ENCODE measurements around the gene FAM53A.
A peak's percentile ranks its signal among the peaks of the same experiment; 100 is the strongest.

The FAM53A gene

DNA sequence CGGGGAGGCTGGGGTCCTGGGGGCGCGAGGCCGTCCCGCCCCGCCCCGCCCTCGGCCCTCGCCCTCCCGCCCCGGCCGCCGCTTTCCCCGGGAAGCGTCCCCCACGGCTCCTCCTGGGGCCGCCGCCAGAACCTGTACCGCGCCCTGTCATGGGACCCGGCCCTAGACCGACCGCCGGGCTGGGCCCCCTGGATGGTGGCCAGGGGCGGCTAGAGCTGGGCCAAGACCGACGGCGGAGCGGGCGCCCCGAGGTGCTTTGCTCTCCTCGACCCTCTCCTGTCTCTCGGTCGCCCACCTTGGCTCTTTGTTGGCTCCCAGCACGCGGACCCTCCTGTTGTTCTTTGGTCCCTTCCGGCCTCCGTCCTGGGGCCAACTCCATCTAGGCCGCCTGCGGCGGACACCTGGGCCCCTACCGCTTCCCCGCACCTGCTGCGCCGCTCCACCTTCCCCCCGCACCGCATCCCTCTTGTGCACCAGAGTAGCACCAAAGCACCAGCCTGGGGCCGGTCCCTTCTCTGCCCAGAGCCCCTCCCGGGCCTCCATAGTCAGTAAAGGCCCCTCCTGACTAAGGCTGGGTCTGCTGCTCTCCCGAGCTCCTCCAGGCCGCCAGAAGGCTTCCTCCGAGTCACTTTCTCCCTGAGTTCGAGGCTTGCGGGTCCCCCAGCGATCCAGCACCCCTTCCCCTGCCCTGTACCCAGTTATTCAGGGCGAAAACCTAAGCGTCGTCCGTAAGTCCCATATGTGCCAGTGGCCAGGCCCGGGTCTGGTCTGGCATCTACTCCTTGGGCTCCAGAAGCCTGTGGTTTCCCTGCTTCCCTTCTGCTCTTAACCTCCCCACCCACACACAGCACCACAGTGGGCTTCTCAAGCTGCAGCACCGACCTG, 37.8 kb upstream of the FAM53A start:
- Histone ChIP-seq H3K36me3 (peaks cover 48% of the 10 kb centered on the region), H3K4me3 (ENCODE audit: low read depth, low read length) (peak overlapping the region; percentile 89), H3K27me3 (no peaks in the 10 kb centered on the region), H3K9me3 (no peaks in the 10 kb centered on the region), H3K4me1 (no peaks in the 10 kb centered on the region)
- DNase-seq = no peak
- TF ChIP-seq, protein P1, sequence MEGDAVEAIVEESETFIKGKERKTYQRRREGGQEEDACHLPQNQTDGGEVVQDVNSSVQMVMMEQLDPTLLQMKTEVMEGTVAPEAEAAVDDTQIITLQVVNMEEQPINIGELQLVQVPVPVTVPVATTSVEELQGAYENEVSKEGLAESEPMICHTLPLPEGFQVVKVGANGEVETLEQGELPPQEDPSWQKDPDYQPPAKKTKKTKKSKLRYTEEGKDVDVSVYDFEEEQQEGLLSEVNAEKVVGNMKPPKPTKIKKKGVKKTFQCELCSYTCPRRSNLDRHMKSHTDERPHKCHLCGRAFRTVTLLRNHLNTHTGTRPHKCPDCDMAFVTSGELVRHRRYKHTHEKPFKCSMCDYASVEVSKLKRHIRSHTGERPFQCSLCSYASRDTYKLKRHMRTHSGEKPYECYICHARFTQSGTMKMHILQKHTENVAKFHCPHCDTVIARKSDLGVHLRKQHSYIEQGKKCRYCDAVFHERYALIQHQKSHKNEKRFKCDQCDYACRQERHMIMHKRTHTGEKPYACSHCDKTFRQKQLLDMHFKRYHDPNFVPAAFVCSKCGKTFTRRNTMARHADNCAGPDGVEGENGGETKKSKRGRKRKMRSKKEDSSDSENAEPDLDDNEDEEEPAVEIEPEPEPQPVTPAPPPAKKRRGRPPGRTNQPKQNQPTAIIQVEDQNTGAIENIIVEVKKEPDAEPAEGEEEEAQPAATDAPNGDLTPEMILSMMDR (IDR thresholded peaks at IDR 0.05; ENCODE audit: low read depth, low read length) = no peak

GRCh38 chr4:1721003-1721665, 37.0 kb upstream of the FAM53A start, which contains the start of the genes TACC3 and TMEM129:
TSS of gene TACC3 (plus strand) at chr4:1721521. CDS start at chr4:1723422, 1,901 bp downstream.
TSS of gene TMEM129 (minus strand) at chr4:1721323. CDS start at chr4:1720837, 486 bp downstream.
- H3K9me3 ChIP-seq = no peaks in the 10 kb centered on the region
- peak; percentile 94 for DNase-seq
- H3K4me3 ChIP-seq (ENCODE audit: low read depth, low read length) = peak within 1 kb of the TSS; percentile 89
- H3K27me3 ChIP-seq = no peaks in the 10 kb centered on the region
- TF ChIP-seq, protein P1 (IDR thresholded peaks at IDR 0.05; ENCODE audit: low read depth, low read length) = no peak
- no peaks in the 10 kb centered on the region for H3K4me1 ChIP-seq
- peaks cover 43% of the 10 kb centered on the region for H3K36me3 ChIP-seq

GRCh38 chr4:1720163-1720983, 36.3 kb upstream of the FAM53A start:
- Histone ChIP-seq H3K4me3 (ENCODE audit: low read depth, low read length) (peak overlapping the region; percentile 89), H3K9me3 (no peaks in the 10 kb centered on the region), H3K27me3 (no peaks in the 10 kb centered on the region), H3K36me3 (peaks cover 35% of the 10 kb centered on the region), H3K4me1 (no peaks in the 10 kb centered on the region)
- TF ChIP-seq, protein P1 (IDR thresholded peaks at IDR 0.05; ENCODE audit: low read depth, low read length) = no peak
- peak; percentile 53 for DNase-seq

GRCh38 chr4:1718095-1718850, 34.2 kb upstream of the FAM53A start:
- H3K36me3 ChIP-seq = peaks cover 28% of the 10 kb centered on the region
- no peak for DNase-seq

More at GRCh38 chr4:1718095-1718850, 34.2 kb upstream of the FAM53A start:
- TF ChIP-seq, protein P1 (IDR thresholded peaks at IDR 0.05; ENCODE audit: low read depth, low read length) = no peak
- Histone ChIP-seq H3K4me1 (no peaks in the 10 kb centered on the region), H3K4me3 (ENCODE audit: low read depth, low read length) (no peak overlapping the region), H3K9me3 (no peaks in the 10 kb centered on the region), H3K27me3 (no peaks in the 10 kb centered on the region)
